Measurements from ENCODE around the gene NME4.

The NME4 gene

GRCh38 chr16:371515-372301 lies 25.3 kb upstream of the NME4 start:
- no peak overlapping the region; the same call in 1 of the 2 replicates for H3K27ac ChIP-seq
- no peak for TF ChIP-seq ZFX (IDR thresholded peaks at IDR 0.05)
- no peak for TF ChIP-seq CTCF (conservative IDR thresholded peaks at IDR 0.05)

- H3K27ac ChIP-seq: no peak overlapping the region
Observed at GRCh38 chr16:372302-372983, 24.6 kb upstream of the NME4 start.

GRCh38 chr16:373020-373598 lies 23.9 kb upstream of the NME4 start:
- no peak overlapping the region for H3K27ac ChIP-seq
- TF ChIP-seq ZFX (IDR thresholded peaks at IDR 0.05) (no peak), CTCF (conservative IDR thresholded peaks at IDR 0.05) (no peak)

More at GRCh38 chr16:372302-372983, 24.6 kb upstream of the NME4 start:
- no peak for TF ChIP-seq CTCF (conservative IDR thresholded peaks at IDR 0.05)
- TF ChIP-seq ZFX (IDR thresholded peaks at IDR 0.05): no peak

- no peak for TF ChIP-seq ZFX (IDR thresholded peaks at IDR 0.05)
- TF ChIP-seq CTCF (conservative IDR thresholded peaks at IDR 0.05): no peak
- H3K27ac ChIP-seq: no peak overlapping the region
Observed at GRCh38 chr16:373848-374615, 23.0 kb upstream of the NME4 start.

GRCh38 chr16:374616-374926 lies 22.4 kb upstream of the NME4 start:
- no peak overlapping the region for H3K27ac ChIP-seq
- TF ChIP-seq CTCF (conservative IDR thresholded peaks at IDR 0.05) (no peak), ZFX (IDR thresholded peaks at IDR 0.05) (no peak)

GRCh38 chr16:375212-375611 lies 21.8 kb upstream of the NME4 start:
- H3K27ac ChIP-seq: no peak overlapping the region
- TF ChIP-seq ZFX (IDR thresholded peaks at IDR 0.05) (no peak), CTCF (conservative IDR thresholded peaks at IDR 0.05) (no peak)
